ENCODE measurements around the gene ESCO1.

Gene ESCO1

GRCh38 chr18:21489119-21489750 is 111.3 kb downstream of the ESCO1 start:
- peak; percentile 60 for DNase-seq

GRCh38 chr18:21486905-21487437 is 113.5 kb downstream of the ESCO1 start:
- DNase-seq, result no peak

GRCh38 chr18:21484851-21485636 is 115.5 kb downstream of the ESCO1 start:
- DNase-seq, result no peak

- DNase-seq, result no peak
Observed at GRCh38 chr18:21483051-21483450, 117.5 kb downstream of the ESCO1 start.

GRCh38 chr18:21481739-21482138 is 118.8 kb downstream of the ESCO1 start:
- DNase-seq, result no peak

- no peak for DNase-seq
Observed at GRCh38 chr18:21479721-21480120, 120.8 kb downstream of the ESCO1 start.

Data from NCI-H1105 (cell line).